ENCODE measurements around the gene PRG3.

Gene PRG3

GRCh38 chr11:57426929-57427726, 46.2 kb upstream of the PRG3 start, which contains the start of gene SLC43A3:
Gene SLC43A3 (minus strand): TSS chr11:57427121. CDS start chr11:57426172, 949 bp downstream.
- no peak within 1 kb of the TSS for H3K27ac ChIP-seq
- H3K9ac ChIP-seq = no peak within 1 kb of the TSS
- H3K4me2 ChIP-seq = no peak within 1 kb of the TSS
- no peak within 1 kb of the TSS for H2AFZ ChIP-seq (ENCODE audit: low read depth)
- H3K27me3 ChIP-seq (ENCODE audit: insufficient read depth, low read depth) = no peaks in the 10 kb centered on the region
- no peaks in the 10 kb centered on the region for H4K20me1 ChIP-seq (ENCODE audit: insufficient read depth)
- no peaks in the 10 kb centered on the region for H3K79me2 ChIP-seq (ENCODE audit: insufficient read depth, low read depth)
- no peaks in the 10 kb centered on the region for H3K36me3 ChIP-seq (ENCODE audit: insufficient read depth)
- no peak for TF ChIP-seq CTCF (conservative IDR thresholded peaks at IDR 0.05; ENCODE audit: low read depth, low read length)
- no peaks in the 10 kb centered on the region for H3K4me1 ChIP-seq (ENCODE audit: low read depth, poor library complexity, severe bottlenecking)
- no peak within 1 kb of the TSS for H3K4me3 ChIP-seq (IDR thresholded peaks at IDR 0.05; ENCODE audit: insufficient read depth, low read depth, low read length)

- no peaks in the 10 kb centered on the region for H3K4me1 ChIP-seq (ENCODE audit: low read depth, poor library complexity, severe bottlenecking)
- H3K27ac ChIP-seq = no peak overlapping the region
- TF ChIP-seq CTCF (conservative IDR thresholded peaks at IDR 0.05; ENCODE audit: low read depth, low read length) = no peak
These were observed 45.5 kb upstream of the PRG3 start for GRCh38 chr11:57426439-57426928.

GRCh38 chr11:57425565-57426438, 44.9 kb upstream of the PRG3 start:
- no peak for TF ChIP-seq CTCF (conservative IDR thresholded peaks at IDR 0.05; ENCODE audit: low read depth, low read length)
- H3K4me1 ChIP-seq (ENCODE audit: low read depth, poor library complexity, severe bottlenecking) = no peaks in the 10 kb centered on the region
- H3K4me3 ChIP-seq (IDR thresholded peaks at IDR 0.05; ENCODE audit: insufficient read depth, low read depth, low read length) = no peak overlapping the region
- no peaks in the 10 kb centered on the region for H3K36me3 ChIP-seq (ENCODE audit: insufficient read depth)
- no peaks in the 10 kb centered on the region for H4K20me1 ChIP-seq (ENCODE audit: insufficient read depth)
- no peaks in the 10 kb centered on the region for H3K79me2 ChIP-seq (ENCODE audit: insufficient read depth, low read depth)
- no peak overlapping the region for H3K9ac ChIP-seq
- no peaks in the 10 kb centered on the region for H3K27me3 ChIP-seq (ENCODE audit: insufficient read depth, low read depth)
- no peak overlapping the region for H2AFZ ChIP-seq (ENCODE audit: low read depth)
- no peak overlapping the region for H3K27ac ChIP-seq
- no peak overlapping the region for H3K4me2 ChIP-seq

More at GRCh38 chr11:57426439-57426928, 45.5 kb upstream of the PRG3 start:
- no peak overlapping the region for H3K4me3 ChIP-seq (IDR thresholded peaks at IDR 0.05; ENCODE audit: insufficient read depth, low read depth, low read length)
- H3K36me3 ChIP-seq (ENCODE audit: insufficient read depth) = no peaks in the 10 kb centered on the region
- no peak overlapping the region for H3K9ac ChIP-seq
- H2AFZ ChIP-seq (ENCODE audit: low read depth) = no peak overlapping the region
- H3K4me2 ChIP-seq = no peak overlapping the region
- H3K27me3 ChIP-seq (ENCODE audit: insufficient read depth, low read depth) = no peaks in the 10 kb centered on the region
- H3K79me2 ChIP-seq (ENCODE audit: insufficient read depth, low read depth) = no peaks in the 10 kb centered on the region
- H4K20me1 ChIP-seq (ENCODE audit: insufficient read depth) = no peaks in the 10 kb centered on the region

GRCh38 chr11:57424792-57425564, 44.0 kb upstream of the PRG3 start:
- TF ChIP-seq CTCF (conservative IDR thresholded peaks at IDR 0.05; ENCODE audit: low read depth, low read length) = no peak
- Histone ChIP-seq H3K79me2 (ENCODE audit: insufficient read depth, low read depth) (no peaks in the 10 kb centered on the region), H2AFZ (ENCODE audit: low read depth) (no peak overlapping the region)

More at GRCh38 chr11:57424792-57425564, 44.0 kb upstream of the PRG3 start:
- no peaks in the 10 kb centered on the region for H3K27me3 ChIP-seq (ENCODE audit: insufficient read depth, low read depth)
- H3K36me3 ChIP-seq (ENCODE audit: insufficient read depth) = no peaks in the 10 kb centered on the region
- no peak overlapping the region for H3K27ac ChIP-seq
- H3K4me2 ChIP-seq = no peak overlapping the region
- no peaks in the 10 kb centered on the region for H3K4me1 ChIP-seq (ENCODE audit: low read depth, poor library complexity, severe bottlenecking)
- H3K9ac ChIP-seq = no peak overlapping the region
- H3K4me3 ChIP-seq (IDR thresholded peaks at IDR 0.05; ENCODE audit: insufficient read depth, low read depth, low read length) = no peak overlapping the region
- no peaks in the 10 kb centered on the region for H4K20me1 ChIP-seq (ENCODE audit: insufficient read depth)
